A673 (cell line): ENCODE data around the gene DNMT3B. TPM values are rescaled to one million over a fixed set of nuclear protein-coding genes. Genes with fewer than 3 reads are reported as not detected.

Source experiments
- BruUV-seq: library from RNA; stranded (reverse); fragments of 400-500 nt; replicated peaks from 2 replicates; lab custom pipeline; 2021; lab: Mats Ljungman, UMichigan
- CTCF ChIA-PET: fragments of 300-600 bp; sonication (Branson Sonifier 250); formaldehyde crosslinking; loops from one replicate; lab custom pipeline; 2022; ENCODE audit warnings: antibody characterized with exemption; lab: Charles Lee
- POLR2A ChIA-PET: fragments of 300-600 bp; sonication (Branson Sonifier 250); formaldehyde crosslinking; loops from one replicate; lab custom pipeline; 2022; ENCODE audit warnings: antibody characterized with exemption; ENCODE audit not compliant: low non-redundant PET; lab: Charles Lee
- DNase-seq: peaks from one replicate; pipeline ENCODE4 v3.0.0-alpha.2; 2015; ENCODE audit warnings: low spot score
- H3K27ac ChIP-seq: fragments of 200-600 bp; sonication (generic); 2 replicates; pipeline ENCODE4 v1.5.1; 2016; ENCODE audit warnings: mixed run types, low read depth, mild to moderate bottlenecking, mixed read lengths, antibody characterized with exemption, low read length; ENCODE audit not compliant: poor library complexity, severe bottlenecking
- H3K27me3 ChIP-seq: fragments of 200-600 bp; sonication (generic); replicated peaks from 2 replicates; pipeline ENCODE4 v1.6.1; 2017; ENCODE audit warnings: mixed run types, low read depth, mild to moderate bottlenecking, mixed read lengths, antibody characterized with exemption, low read length; ENCODE audit not compliant: insufficient read depth, poor library complexity
- H3K36me3 ChIP-seq: fragments of 200-600 bp; sonication (generic); 2 replicates; pipeline ENCODE4 v1.6.1; 2016; ENCODE audit warnings: mixed run types, mild to moderate bottlenecking, mixed read lengths, antibody characterized with exemption, low read length; ENCODE audit not compliant: insufficient read depth, poor library complexity, severe bottlenecking
- H3K4me1 ChIP-seq: fragments of 200-600 bp; sonication (generic); 2 replicates; pipeline ENCODE4 v1.6.1; 2017; ENCODE audit warnings: mixed run types, mild to moderate bottlenecking, mixed read lengths, antibody characterized with exemption, low read length; ENCODE audit not compliant: insufficient read depth, poor library complexity, severe bottlenecking
- H3K4me3 ChIP-seq: fragments of 200-600 bp; sonication (generic); 2 replicates; pipeline ENCODE4 v1.5.1; 2016; ENCODE audit warnings: low read depth, mixed run types, mild to moderate bottlenecking, mixed read lengths, low read length; ENCODE audit not compliant: poor library complexity, severe bottlenecking
- H3K9me3 ChIP-seq: fragments of 200-600 bp; sonication (generic); 2 replicates; pipeline ENCODE4 v1.6.1; 2016; ENCODE audit warnings: mixed run types, low read depth, mild to moderate bottlenecking, mixed read lengths, antibody characterized with exemption, low read length; ENCODE audit not compliant: poor library complexity, severe bottlenecking
- EZH2 ChIP-seq: fragments of 200-600 bp; sonication (generic); IDR thresholded peaks from 2 replicates; pipeline ENCODE4 v1.6.1; 2017; ENCODE audit warnings: borderline replicate concordance, low read depth, mild to moderate bottlenecking, mixed read lengths, antibody characterized with exemption, low read length; ENCODE audit not compliant: poor library complexity, severe bottlenecking
- intact Hi-C: fragments of 100-400 bp; cut with micrococcal nuclease; formaldehyde crosslinking; loops from one replicate; pipeline ENCODE4 v1.10.0; 2022; ENCODE audit not compliant: unreplicated experiment
- total RNA-seq: library from RNA; stranded (reverse); gene quantifications from 2 replicates; pipeline ENCODE4 v1.2.3, GENCODE V29; 2021
- TF ChIP-seq, protein P1 (sequence below): fragments of 300-800, 200-600 bp; sonication (generic); conservative IDR thresholded peaks from 2 replicates; pipeline ENCODE4 v1.5.1; 2017; ENCODE audit warnings: low read depth, mild to moderate bottlenecking, antibody characterized with exemption, low read length, moderate library complexity, mixed read lengths

The DNMT3B gene
- total RNA-seq, 1 experiment from 2014 or later, result 3.8 TPM

- Histone ChIP-seq H3K4me1 (peaks cover 4% of the 10 kb centered on the region), H3K9me3 (no peaks in the 10 kb centered on the region), H3K27ac (no peak overlapping the region), H3K36me3 (no peaks in the 10 kb centered on the region), H3K4me3 (no peak overlapping the region), H3K27me3 (no peaks in the 10 kb centered on the region)
- intact Hi-C loops, result loop anchor here (5.0 kb wide), 1 partner anchor 107 kb away; the partner anchor contains the start of gene C20orf203
- ChIA-PET POLR2A (no interaction called here), CTCF (interaction anchor here (1.6 kb wide), 1 partner anchor 17 kb away, joined by 5 read pairs; no protein-coding TSS in a partner anchor)
- no peak for DNase-seq
- BruUV-seq, result no TSS peak
- TF ChIP-seq EZH2, result no peak
- TF ChIP-seq, protein P1, sequence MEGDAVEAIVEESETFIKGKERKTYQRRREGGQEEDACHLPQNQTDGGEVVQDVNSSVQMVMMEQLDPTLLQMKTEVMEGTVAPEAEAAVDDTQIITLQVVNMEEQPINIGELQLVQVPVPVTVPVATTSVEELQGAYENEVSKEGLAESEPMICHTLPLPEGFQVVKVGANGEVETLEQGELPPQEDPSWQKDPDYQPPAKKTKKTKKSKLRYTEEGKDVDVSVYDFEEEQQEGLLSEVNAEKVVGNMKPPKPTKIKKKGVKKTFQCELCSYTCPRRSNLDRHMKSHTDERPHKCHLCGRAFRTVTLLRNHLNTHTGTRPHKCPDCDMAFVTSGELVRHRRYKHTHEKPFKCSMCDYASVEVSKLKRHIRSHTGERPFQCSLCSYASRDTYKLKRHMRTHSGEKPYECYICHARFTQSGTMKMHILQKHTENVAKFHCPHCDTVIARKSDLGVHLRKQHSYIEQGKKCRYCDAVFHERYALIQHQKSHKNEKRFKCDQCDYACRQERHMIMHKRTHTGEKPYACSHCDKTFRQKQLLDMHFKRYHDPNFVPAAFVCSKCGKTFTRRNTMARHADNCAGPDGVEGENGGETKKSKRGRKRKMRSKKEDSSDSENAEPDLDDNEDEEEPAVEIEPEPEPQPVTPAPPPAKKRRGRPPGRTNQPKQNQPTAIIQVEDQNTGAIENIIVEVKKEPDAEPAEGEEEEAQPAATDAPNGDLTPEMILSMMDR, result no peak
Measured at GRCh38 chr20:32779500-32780211, 17.5 kb downstream of the DNMT3B start.

DNA sequence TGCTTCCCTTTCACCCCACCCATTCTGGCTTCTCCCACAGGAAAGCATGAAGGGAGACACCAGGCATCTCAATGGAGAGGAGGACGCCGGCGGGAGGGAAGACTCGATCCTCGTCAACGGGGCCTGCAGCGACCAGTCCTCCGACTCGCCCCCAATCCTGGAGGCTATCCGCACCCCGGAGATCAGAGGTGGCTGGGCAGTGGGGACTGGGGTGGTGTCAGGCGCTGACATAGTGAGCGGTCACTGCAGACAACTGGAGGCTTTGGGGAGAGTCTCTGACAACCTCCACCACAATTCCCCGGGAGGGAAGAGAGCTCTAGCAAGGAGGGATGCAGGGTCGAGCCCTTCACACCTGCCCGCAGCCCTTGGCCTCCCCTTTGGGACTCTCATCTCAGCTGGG lies 18.1 kb downstream of the DNMT3B start:
- BruUV-seq, result no TSS peak
- ChIA-PET CTCF (no interaction called here), POLR2A (no interaction called here)
- H3K4me1 ChIP-seq, result peaks cover 4% of the 10 kb centered on the region
- intact Hi-C loops, result no loop called here
- no peaks in the 10 kb centered on the region for H3K9me3 ChIP-seq
- no peak for DNase-seq
- no peak overlapping the region for H3K27ac ChIP-seq
- no peak for TF ChIP-seq EZH2
- no peaks in the 10 kb centered on the region for H3K36me3 ChIP-seq
- no peaks in the 10 kb centered on the region for H3K27me3 ChIP-seq
- no peak overlapping the region for H3K4me3 ChIP-seq

DNA sequence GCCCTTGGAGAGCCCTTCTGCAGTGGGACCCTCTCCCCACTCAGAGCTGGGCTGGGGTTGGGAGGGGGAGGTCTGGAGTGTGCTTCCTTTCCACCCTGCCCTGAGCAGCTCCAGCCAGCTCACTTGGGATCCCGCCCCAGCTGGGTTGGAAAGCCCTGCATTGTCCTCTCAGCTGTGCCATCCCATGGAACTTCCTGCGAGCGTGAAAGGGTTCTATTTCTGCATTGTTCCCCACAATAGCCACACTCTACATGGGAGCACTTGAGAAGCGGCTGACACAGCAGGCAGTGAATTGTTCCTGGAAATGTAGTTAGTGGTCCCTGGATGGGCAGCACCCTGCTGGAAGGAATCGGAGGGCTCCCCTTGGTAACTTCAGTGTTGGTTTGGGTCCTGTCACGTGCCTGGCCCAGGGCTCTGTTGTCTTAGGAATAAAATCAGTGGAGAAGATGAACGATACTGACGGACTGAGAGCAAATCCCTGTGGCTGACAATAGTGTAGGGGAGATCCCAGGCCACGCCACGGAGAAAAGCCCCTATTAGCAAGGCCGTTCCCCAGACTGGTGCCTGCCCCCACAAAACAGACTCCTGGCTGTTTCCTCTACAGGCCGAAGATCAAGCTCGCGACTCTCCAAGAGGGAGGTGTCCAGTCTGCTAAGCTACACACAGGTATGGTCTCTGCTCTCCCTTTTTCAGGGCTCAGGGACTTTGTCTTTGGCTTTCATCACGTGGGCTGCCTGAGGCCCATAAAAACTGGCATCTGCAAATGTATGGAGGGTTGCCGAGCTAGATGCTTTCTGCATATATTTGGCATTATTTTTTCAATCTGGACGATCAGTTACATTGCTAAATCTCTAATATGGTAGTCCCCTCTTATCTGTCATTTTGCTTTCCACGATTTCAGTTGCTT lies 18.8 kb downstream of the DNMT3B start:
- DNase-seq, result peak; percentile 81
- Histone ChIP-seq H3K27me3 (no peaks in the 10 kb centered on the region), H3K4me3 (no peak overlapping the region), H3K4me1 (peaks cover 4% of the 10 kb centered on the region), H3K36me3 (no peaks in the 10 kb centered on the region), H3K27ac (no peak overlapping the region), H3K9me3 (no peaks in the 10 kb centered on the region)
- no TSS peak for BruUV-seq
- ChIA-PET CTCF (no interaction called here), POLR2A (no interaction called here)
- TF ChIP-seq, protein P1, result no peak
- TF ChIP-seq EZH2, result no peak
- intact Hi-C loops, result no loop called here
